IPS DF 6.9 (cell line): ENCODE measurements around the gene CCDC40.

Experiments
- DNase-seq: peaks from one replicate; pipeline ENCODE4 v3.0.0-alpha.2; 2013; ENCODE audit warnings: low read depth, low spot score
- H3K27ac ChIP-seq: one replicate; pipeline ENCODE4 v1.5.1; 2013; ENCODE audit warnings: low read length, control low read depth
- H3K27me3 ChIP-seq: 2 replicates; pipeline ENCODE4 v1.6.1; 2013; ENCODE audit warnings: mild to moderate bottlenecking, low read length; ENCODE audit not compliant: control insufficient read depth, insufficient read depth
- H3K36me3 ChIP-seq: 2 replicates; pipeline ENCODE4 v1.6.1; 2013; ENCODE audit warnings: low read length; ENCODE audit not compliant: control insufficient read depth, insufficient read depth
- H3K4me1 ChIP-seq: 2 replicates; pipeline ENCODE4 v1.6.1; 2013; ENCODE audit warnings: low read length; ENCODE audit not compliant: control insufficient read depth, insufficient read depth
- H3K4me3 ChIP-seq: 2 replicates; pipeline ENCODE4 v1.5.1; 2013; ENCODE audit warnings: mild to moderate bottlenecking, low read length
- H3K9me3 ChIP-seq: 2 replicates; pipeline ENCODE4 v1.6.1; 2013; ENCODE audit warnings: low read length, inconsistent platforms; ENCODE audit not compliant: control insufficient read depth, insufficient read depth
- WGBS: extraction: QIAGEN DNeasy Blood & Tissue Kit; methylation state at CpG from one replicate; pipeline ENCODE4 v1.1.7; 2013; ENCODE audit warnings: mixed read lengths, missing lambda C conversion rate; ENCODE audit not compliant: insufficient read length, insufficient coverage; 5-methylcytosine and 5-hydroxymethylcytosine counted together

CCDC40 gene

DNA sequence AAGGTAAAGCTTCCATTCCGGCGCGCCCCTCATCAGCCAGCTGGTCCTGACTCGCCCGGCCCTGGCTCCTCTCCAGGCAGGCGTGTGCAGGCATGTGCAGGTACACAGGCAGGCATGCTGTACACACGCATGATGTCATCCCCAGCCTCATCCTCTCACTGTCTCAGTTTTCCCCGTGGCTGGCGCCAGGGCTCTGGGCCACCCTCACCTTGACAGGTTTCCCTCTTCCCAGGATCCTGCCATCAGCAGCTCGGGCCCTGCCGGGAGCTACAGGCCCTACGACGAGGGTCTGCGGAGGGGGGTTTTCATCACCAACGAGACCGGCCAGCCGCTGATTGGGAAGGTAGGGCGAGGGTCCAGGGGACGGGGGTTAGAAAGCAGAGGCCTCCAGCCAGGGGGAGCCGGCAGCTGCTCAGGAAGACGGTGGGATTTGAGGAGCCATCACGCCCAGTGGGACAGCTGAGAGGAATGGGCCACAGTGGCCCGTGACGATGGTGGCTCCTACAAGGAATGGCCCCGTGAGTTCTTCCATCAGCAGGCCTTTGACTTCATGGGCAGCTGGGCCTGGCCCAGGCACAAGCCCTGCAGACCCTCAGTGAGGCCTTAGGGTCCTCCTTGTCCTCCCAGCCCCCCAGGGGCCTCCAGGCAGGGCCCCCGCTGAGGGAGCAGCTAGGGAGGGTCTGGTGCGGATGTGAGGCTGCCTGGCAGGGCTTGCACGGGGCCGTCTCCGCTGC lies 73.4 kb downstream of the CCDC40 start:
- DNase-seq = no peak
- Histone ChIP-seq H3K4me3 (no peak overlapping the region), H3K27ac (no peak overlapping the region), H3K4me1 (peaks cover 9% of the 10 kb centered on the region; the same call in 1 of the 2 replicates), H3K27me3 (no peaks in the 10 kb centered on the region), H3K36me3 (no peaks in the 10 kb centered on the region; the same call in 1 of the 2 replicates), H3K9me3 (no peaks in the 10 kb centered on the region)
- no CpG with 5 or more reads among the region's 30 CpGs for WGBS

- Histone ChIP-seq H3K4me3 (no peak overlapping the region), H3K27me3 (no peaks in the 10 kb centered on the region), H3K27ac (no peak overlapping the region), H3K9me3 (no peaks in the 10 kb centered on the region), H3K4me1 (peaks cover 9% of the 10 kb centered on the region; the same call in 1 of the 2 replicates), H3K36me3 (no peaks in the 10 kb centered on the region; the same call in 1 of the 2 replicates)
- no CpG with 5 or more reads among the region's 9 CpGs for WGBS
- DNase-seq = no peak
Observed at GRCh38 chr17:80110447-80110812, 74.0 kb downstream of the CCDC40 start.

DNA sequence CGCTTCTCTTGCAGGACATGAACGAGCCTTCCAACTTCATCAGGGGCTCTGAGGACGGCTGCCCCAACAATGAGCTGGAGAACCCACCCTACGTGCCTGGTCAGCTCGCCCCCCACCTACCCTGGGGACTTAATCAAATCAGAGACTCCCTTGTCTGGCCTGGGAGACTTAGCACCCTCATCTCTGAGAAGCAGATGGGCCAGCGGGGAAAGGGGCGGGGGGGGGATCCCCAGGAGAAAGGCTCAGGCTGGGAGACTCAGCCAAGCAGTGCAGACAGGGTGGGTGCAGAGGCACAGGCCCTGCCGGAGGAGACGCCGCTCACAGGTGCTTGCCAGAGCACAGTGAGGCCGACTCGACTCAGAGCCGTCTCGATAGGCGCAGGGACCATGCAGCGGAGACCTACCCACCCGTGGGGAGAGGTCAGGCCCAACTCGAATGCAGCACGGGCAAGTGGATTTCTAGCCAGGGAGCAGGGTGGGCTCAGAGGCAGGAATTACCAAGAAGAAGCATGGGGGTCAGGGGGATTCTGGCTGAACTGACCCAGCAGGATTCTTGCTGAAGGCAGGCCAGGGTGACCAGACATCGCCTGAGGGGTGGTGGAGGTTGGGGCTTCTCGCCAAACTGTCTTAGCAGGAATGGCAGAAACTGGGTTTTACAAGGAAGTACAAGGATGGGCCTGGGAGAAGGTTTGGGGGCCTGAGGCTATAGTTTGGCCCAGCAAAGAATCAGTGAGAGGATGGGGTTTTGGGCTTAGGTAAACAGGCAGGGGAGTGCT lies 74.7 kb downstream of the CCDC40 start:
- H3K9me3 ChIP-seq = no peaks in the 10 kb centered on the region
- DNase-seq = no peak
- no peak overlapping the region for H3K4me3 ChIP-seq
- peaks cover 9% of the 10 kb centered on the region; the same call in 1 of the 2 replicates for H3K4me1 ChIP-seq
- H3K27ac ChIP-seq = no peak overlapping the region
- WGBS = no CpG with 5 or more reads among the region's 21 CpGs
- no peaks in the 10 kb centered on the region for H3K27me3 ChIP-seq
- H3K36me3 ChIP-seq = no peaks in the 10 kb centered on the region; the same call in 1 of the 2 replicates

- Histone ChIP-seq H3K27ac (no peak overlapping the region), H3K4me3 (no peak overlapping the region), H3K9me3 (no peaks in the 10 kb centered on the region), H3K27me3 (no peaks in the 10 kb centered on the region), H3K36me3 (peaks cover 2% of the 10 kb centered on the region; the same call in 1 of the 2 replicates), H3K4me1 (peaks cover 9% of the 10 kb centered on the region; the same call in 1 of the 2 replicates)
- no peak for DNase-seq
- whole genome bisulfite sequencing = no CpG with 5 or more reads among the region's 26 CpGs
Observed at GRCh38 chr17:80111702-80112470, 75.4 kb downstream of the CCDC40 start.

DNA sequence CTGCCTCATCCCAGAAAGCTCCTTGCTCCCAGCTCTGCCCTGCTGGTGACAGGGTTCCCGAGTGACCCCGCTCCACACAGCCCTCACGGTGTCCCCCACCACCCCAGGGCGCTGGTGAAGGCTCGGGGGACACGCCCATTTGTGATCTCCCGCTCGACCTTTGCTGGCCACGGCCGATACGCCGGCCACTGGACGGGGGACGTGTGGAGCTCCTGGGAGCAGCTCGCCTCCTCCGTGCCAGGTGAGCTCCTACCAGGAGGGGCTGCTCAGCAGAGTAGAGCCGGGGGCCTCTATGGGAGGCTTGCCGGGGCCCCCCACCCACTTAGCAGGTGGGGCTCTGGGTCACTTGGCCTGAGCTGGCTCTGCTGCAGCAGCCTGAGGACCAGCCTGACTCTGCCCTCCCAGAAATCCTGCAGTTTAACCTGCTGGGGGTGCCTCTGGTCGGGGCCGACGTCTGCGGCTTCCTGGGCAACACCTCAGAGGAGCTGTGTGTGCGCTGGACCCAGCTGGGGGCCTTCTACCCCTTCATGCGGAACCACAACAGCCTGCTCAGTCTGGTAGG lies 76.1 kb downstream of the CCDC40 start:
- no peak for DNase-seq
- H3K27me3 ChIP-seq = no peaks in the 10 kb centered on the region
- no peak overlapping the region for H3K27ac ChIP-seq
- peaks cover 9% of the 10 kb centered on the region; the same call in 1 of the 2 replicates for H3K4me1 ChIP-seq
- WGBS = no CpG with 5 or more reads among the region's 24 CpGs
- no peak overlapping the region for H3K4me3 ChIP-seq
- no peaks in the 10 kb centered on the region for H3K9me3 ChIP-seq
- peaks cover 9% of the 10 kb centered on the region; the same call in 1 of the 2 replicates for H3K36me3 ChIP-seq

DNA sequence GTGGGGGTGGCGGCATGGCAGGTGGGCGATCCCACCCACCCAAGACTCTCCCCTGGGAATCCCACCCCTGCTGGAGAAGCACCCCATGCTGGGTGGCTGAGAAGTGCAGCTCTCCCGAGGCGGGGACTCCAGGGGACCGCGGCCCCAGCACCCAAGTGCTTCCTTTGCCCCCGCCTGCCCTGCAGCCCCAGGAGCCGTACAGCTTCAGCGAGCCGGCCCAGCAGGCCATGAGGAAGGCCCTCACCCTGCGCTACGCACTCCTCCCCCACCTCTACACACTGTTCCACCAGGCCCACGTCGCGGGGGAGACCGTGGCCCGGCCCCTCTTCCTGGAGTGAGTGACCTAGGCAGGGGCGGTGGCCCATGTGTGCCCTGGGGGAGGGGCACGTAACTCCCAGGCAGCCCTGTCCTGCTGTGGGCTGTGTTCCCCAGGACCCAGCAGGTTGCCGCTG lies 76.6 kb downstream of the CCDC40 start:
- WGBS = no CpG with 5 or more reads among the region's 20 CpGs
- no peak for DNase-seq
- Histone ChIP-seq H3K27me3 (no peaks in the 10 kb centered on the region), H3K9me3 (no peaks in the 10 kb centered on the region), H3K36me3 (peaks cover 12% of the 10 kb centered on the region; the same call in 1 of the 2 replicates), H3K4me3 (no peak overlapping the region), H3K4me1 (peaks cover 9% of the 10 kb centered on the region; the same call in 1 of the 2 replicates), H3K27ac (no peak overlapping the region)

DNA sequence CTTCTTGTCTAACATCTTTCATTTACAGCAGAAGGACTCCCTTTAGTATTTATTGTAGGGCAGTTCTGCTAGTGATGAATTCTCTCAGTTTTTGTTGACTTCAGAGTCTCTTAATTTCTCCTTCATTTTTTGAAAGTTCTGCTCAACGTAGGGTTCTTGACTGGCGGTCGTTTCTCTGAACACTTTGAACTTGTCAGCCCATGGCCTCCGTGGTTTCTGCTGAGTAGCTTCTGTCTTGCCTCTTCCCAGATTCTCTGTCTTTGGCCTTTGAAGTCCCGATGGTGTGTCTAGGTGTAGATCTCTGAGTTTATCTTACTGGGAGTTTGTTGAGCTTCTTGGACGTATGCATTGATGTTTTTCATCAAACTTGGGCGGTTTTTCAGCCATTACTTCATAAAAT lies 78.3 kb downstream of the CCDC40 start:
- H3K27me3 ChIP-seq = no peaks in the 10 kb centered on the region
- H3K9me3 ChIP-seq = no peaks in the 10 kb centered on the region
- no peak overlapping the region for H3K27ac ChIP-seq
- peaks cover 9% of the 10 kb centered on the region; the same call in 1 of the 2 replicates for H3K4me1 ChIP-seq
- H3K4me3 ChIP-seq = no peak overlapping the region
- no CpG with 5 or more reads among the region's 7 CpGs for WGBS
- H3K36me3 ChIP-seq = peaks cover 16% of the 10 kb centered on the region; the same call in 1 of the 2 replicates
- no peak for DNase-seq

GRCh38 chr17:80115159-80115558 lies 78.7 kb downstream of the CCDC40 start:
- no peak overlapping the region for H3K4me3 ChIP-seq
- no CpG with 5 or more reads among the region's 8 CpGs for WGBS
- H3K27ac ChIP-seq = no peak overlapping the region
- H3K4me1 ChIP-seq = peaks cover 9% of the 10 kb centered on the region; the same call in 1 of the 2 replicates
- no peaks in the 10 kb centered on the region for H3K9me3 ChIP-seq
- no peak for DNase-seq
- H3K36me3 ChIP-seq = peaks cover 16% of the 10 kb centered on the region; the same call in 1 of the 2 replicates
- no peaks in the 10 kb centered on the region for H3K27me3 ChIP-seq

- Histone ChIP-seq H3K9me3 (no peaks in the 10 kb centered on the region), H3K27me3 (no peaks in the 10 kb centered on the region), H3K36me3 (peaks cover 16% of the 10 kb centered on the region; the same call in 1 of the 2 replicates), H3K4me1 (peaks cover 9% of the 10 kb centered on the region; the same call in 1 of the 2 replicates), H3K4me3 (no peak overlapping the region), H3K27ac (no peak overlapping the region)
- no peak for DNase-seq
- WGBS = no CpG with 5 or more reads among the region's 16 CpGs
Observed at GRCh38 chr17:80116276-80116920, 80.0 kb downstream of the CCDC40 start.
